Lower leg skin (tissue), 4 donors: Measurements from ENCODE around the gene CDH18. TPM values are rescaled to one million over a fixed set of nuclear protein-coding genes. Genes with fewer than 3 reads are reported as not detected.

Source experiments
- DNase-seq, 2 donors: peaks; one replicate each; pipeline ENCODE4 v3.0.0-alpha.2; 2019; ENCODE audit warnings: low spot score in 2 of 2
- H3K4me3 ChIP-seq: fragments of 200-600 bp; sonication (generic); 2 replicates; pipeline ENCODE4 v1.5.1; 2017; ENCODE audit warnings: mild to moderate bottlenecking, low read depth; ENCODE audit not compliant: poor library complexity, severe bottlenecking
- POLR2A ChIP-seq, 2 donors: fragments of 450-650 bp; IDR thresholded peaks; one replicate each; pipeline ENCODE4 v1.6.1; 2016 to 2017; ENCODE audit warnings: antibody characterized with exemption in 2 of 2, mild to moderate bottlenecking in 1 of 2, moderate library complexity in 1 of 2
- WGBS, 2 donors: methylation state at CpG; one replicate each; pipeline ENCODE4 v1.1.5; 2018; 5-methylcytosine and 5-hydroxymethylcytosine counted together
- intact Hi-C: fragments of 100-400 bp; cut with DNase I; formaldehyde crosslinking; loops from one replicate; pipeline ENCODE4 v1.15.0; 2023; ENCODE audit warnings: low total_unique reads
- total RNA-seq, 4 donors: library from RNA; depleted of rRNA; stranded (reverse); fragments of >200 nt; gene quantifications; one replicate each; pipeline ENCODE4 v1.1.0, GENCODE V29; 2016
- TF ChIP-seq, protein P1 (sequence below), 3 donors: fragments of 450-650 bp; IDR thresholded peaks; one replicate each; pipeline ENCODE4 v1.5.1; 2016; ENCODE audit warnings: antibody characterized with exemption in 3 of 3, mild to moderate bottlenecking in 3 of 3, moderate library complexity in 2 of 3

CDH18 gene, protein sequence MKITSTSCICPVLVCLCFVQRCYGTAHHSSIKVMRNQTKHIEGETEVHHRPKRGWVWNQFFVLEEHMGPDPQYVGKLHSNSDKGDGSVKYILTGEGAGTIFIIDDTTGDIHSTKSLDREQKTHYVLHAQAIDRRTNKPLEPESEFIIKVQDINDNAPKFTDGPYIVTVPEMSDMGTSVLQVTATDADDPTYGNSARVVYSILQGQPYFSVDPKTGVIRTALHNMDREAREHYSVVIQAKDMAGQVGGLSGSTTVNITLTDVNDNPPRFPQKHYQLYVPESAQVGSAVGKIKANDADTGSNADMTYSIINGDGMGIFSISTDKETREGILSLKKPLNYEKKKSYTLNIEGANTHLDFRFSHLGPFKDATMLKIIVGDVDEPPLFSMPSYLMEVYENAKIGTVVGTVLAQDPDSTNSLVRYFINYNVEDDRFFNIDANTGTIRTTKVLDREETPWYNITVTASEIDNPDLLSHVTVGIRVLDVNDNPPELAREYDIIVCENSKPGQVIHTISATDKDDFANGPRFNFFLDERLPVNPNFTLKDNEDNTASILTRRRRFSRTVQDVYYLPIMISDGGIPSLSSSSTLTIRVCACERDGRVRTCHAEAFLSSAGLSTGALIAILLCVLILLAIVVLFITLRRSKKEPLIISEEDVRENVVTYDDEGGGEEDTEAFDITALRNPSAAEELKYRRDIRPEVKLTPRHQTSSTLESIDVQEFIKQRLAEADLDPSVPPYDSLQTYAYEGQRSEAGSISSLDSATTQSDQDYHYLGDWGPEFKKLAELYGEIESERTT
- under 1 TPM in 3 of 4 donors, not detected in 1; 0.29 to 0.76 (median 0.56) TPM for total RNA-seq

DNA sequence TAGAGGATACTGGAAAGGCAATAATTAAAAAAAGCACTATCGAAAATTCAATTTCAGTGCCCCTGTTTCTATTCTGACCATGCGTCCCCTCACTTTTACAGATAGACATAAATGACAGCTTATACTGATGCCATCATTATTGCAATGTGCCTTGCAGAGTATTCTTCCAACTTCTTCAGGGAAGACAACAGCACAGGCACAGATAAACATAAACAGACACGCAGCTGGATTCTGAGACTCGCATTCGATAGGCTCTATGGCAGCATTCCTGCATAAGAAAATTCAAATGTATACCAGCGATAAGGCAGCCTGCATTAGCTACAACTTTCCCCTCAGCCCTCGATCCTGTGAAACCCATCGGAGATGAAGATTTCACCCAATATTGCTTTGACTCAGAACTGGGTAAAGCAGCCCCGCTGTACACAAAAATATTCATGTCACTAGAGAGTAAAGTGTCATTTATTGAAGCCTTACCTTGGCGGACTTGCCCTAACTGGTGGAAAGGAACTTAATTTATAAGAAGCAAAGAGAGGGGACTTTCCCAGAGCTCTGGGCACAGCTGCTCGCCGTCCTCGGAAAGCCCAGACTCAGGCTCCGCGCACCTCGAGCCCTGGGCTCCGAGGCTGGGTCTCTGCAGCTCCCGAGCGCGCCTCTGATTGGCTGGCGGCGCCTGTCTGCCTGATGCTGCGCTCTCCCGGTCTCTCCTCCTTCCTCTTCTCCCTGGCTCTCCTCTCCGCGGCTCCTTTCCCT, at the start of gene CDH18:
CDH18 (minus strand) TSS at position 589 of the 750 bp plus-strand sequence. CDS start 149,214 bp downstream, outside the sequence.
- DNase-seq = peak; percentile 15 to 84
- 6 to 8% methylated on average over 26 of the region's 26 CpGs for WGBS, 2 donors
- intact Hi-C loops = no loop called here

DNA sequence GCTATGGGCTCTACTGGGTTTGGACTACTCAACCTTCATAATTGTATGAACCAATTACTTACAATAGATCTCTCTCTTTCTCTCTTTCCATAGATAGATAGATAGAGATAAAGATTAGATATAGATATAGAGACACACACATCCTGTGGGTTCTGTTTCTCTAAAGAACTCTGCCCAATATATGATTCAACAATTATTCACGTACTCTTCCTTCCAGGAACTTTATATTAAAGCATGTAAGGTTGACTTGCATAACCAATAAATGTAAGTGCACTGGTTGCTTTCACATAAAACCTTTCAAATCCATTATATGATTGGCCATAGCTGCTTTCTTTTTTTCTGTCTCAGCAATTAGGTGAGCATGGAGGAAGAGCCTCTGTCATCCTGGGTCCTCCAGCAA, 46.7 kb upstream of the CDH18 start:
- TF ChIP-seq POLR2A (IDR thresholded peaks at IDR 0.05) = no peak
- TF ChIP-seq, protein P1, sequence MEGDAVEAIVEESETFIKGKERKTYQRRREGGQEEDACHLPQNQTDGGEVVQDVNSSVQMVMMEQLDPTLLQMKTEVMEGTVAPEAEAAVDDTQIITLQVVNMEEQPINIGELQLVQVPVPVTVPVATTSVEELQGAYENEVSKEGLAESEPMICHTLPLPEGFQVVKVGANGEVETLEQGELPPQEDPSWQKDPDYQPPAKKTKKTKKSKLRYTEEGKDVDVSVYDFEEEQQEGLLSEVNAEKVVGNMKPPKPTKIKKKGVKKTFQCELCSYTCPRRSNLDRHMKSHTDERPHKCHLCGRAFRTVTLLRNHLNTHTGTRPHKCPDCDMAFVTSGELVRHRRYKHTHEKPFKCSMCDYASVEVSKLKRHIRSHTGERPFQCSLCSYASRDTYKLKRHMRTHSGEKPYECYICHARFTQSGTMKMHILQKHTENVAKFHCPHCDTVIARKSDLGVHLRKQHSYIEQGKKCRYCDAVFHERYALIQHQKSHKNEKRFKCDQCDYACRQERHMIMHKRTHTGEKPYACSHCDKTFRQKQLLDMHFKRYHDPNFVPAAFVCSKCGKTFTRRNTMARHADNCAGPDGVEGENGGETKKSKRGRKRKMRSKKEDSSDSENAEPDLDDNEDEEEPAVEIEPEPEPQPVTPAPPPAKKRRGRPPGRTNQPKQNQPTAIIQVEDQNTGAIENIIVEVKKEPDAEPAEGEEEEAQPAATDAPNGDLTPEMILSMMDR (IDR thresholded peaks at IDR 0.05) = no peak
- WGBS, 2 donors = 72 to 85% methylated on average over 1 of the region's 1 CpG
- no peak for DNase-seq
- no peak overlapping the region for H3K4me3 ChIP-seq
- intact Hi-C loops = no loop called here

More for the DNA sequence above, at the start of gene CDH18:
- no peak for TF ChIP-seq POLR2A (IDR thresholded peaks at IDR 0.05)
- TF ChIP-seq, protein P1 (IDR thresholded peaks at IDR 0.05) = no peak
- no peak within 1 kb of the TSS for H3K4me3 ChIP-seq

DNA sequence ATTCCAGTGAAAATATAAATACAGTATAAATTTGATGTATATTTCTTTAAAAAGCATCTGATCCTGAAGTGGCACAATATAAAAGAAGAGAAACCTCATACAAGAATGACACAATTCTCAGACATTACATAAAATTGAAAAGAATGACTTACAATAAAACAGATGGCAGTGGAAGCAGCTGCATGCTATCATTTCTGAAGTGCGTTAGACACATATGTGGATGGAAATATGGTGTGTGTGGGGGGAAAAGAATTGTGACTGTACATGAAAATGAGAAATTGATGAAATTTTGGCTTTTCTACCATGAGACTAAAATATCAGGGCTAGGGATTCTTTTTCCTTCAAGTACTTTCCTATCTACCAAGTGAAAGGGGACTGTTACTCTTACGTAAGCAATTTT, 45.9 kb upstream of the CDH18 start:
- no peak for DNase-seq
- intact Hi-C loops = no loop called here
- WGBS, 2 donors = 67 to 84% methylated on average over 2 of the region's 2 CpGs
- TF ChIP-seq POLR2A (IDR thresholded peaks at IDR 0.05) = no peak
- TF ChIP-seq, protein P1 (IDR thresholded peaks at IDR 0.05) = no peak
- no peak overlapping the region for H3K4me3 ChIP-seq

DNA sequence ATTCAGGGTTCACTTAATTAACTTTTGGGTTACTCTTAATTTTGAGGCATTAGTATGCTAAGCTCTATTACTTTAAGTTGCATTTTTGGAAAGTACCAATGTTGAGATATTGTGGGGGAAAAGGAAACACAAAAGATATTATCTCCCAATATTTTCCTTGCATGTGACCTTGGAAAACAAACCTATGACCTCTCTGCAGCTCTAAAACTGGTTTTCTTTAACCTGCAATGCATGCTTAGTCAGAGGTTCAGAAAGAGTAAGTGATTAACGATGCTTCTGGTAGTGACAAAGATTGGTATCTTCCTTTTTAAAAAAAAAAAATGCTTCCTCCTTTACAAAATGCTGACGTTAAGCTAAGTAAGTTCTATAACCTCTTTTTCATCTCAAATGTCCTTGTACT, 44.9 kb upstream of the CDH18 start:
- no peak overlapping the region for H3K4me3 ChIP-seq
- intact Hi-C loops = no loop called here
- DNase-seq = no peak
- 18 to 21% methylated on average over 2 of the region's 2 CpGs for WGBS, 2 donors
- TF ChIP-seq, protein P1 (IDR thresholded peaks at IDR 0.05) = no peak
- TF ChIP-seq POLR2A (IDR thresholded peaks at IDR 0.05) = no peak

DNA sequence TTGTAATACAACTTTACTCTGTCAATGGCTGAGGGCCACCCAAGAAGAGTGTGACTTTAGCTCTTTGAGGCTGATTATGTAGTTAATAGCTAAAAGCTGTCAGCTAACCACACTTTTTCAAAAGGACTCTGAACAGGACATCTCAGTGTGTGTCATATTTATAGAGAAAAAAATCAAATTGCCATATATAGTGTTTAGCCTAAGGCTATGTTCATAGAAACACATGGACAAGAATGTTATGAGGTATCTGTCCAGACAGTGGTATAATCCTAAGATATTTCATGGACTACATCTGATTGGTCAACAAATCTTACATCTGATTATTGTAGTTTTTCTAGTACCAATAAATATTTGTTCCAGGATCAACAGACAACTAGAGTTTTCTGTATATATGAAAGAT, 42.1 kb upstream of the CDH18 start:
- no peak overlapping the region for H3K4me3 ChIP-seq
- intact Hi-C loops = no loop called here
- TF ChIP-seq, protein P1 (IDR thresholded peaks at IDR 0.05) = no peak
- TF ChIP-seq POLR2A (IDR thresholded peaks at IDR 0.05) = no peak
- no peak for DNase-seq
